Testis (tissue), 2 donors: ENCODE measurements around the gene GALNT17.

ENCODE experiments used
- POLR2A ChIP-seq: fragments of 450-650 bp; IDR thresholded peaks from one replicate; pipeline ENCODE4 v1.6.1; 2017; ENCODE audit warnings: antibody characterized with exemption, mild to moderate bottlenecking, moderate library complexity
- TF ChIP-seq, protein P1 (sequence below), 3 experiments: fragments of 450-650 bp in 2 of 3; fragments of 200-600 bp in 1 of 3; sonication (generic) in 1 of 3; IDR thresholded peaks; one replicate each; pipeline ENCODE4 v1.5.1; 2016 to 2019; ENCODE audit warnings: antibody characterized with exemption in 3 of 3, mild to moderate bottlenecking in 2 of 3, moderate library complexity in 1 of 3

DNA sequence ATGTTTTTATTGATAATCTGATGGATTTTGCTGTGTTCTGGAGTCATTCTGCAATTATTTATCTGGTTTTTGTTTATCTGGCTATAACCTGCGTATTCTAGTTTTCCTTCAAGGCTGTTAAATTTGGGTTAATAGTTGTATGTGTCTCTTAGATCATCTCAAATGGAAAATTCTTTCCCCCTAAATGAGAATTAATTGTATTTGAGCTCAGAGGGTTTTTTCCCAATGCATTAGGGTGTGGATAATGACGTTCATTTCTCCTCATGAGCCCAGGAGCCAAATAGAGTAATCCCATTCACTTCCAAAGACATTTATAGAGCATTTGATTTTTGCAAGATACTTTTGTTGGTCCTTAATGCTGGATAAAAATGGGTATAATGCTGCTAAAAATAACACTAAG lies 564.6 kb downstream of the GALNT17 start:
- no peak for TF ChIP-seq POLR2A
- TF ChIP-seq, protein P1, sequence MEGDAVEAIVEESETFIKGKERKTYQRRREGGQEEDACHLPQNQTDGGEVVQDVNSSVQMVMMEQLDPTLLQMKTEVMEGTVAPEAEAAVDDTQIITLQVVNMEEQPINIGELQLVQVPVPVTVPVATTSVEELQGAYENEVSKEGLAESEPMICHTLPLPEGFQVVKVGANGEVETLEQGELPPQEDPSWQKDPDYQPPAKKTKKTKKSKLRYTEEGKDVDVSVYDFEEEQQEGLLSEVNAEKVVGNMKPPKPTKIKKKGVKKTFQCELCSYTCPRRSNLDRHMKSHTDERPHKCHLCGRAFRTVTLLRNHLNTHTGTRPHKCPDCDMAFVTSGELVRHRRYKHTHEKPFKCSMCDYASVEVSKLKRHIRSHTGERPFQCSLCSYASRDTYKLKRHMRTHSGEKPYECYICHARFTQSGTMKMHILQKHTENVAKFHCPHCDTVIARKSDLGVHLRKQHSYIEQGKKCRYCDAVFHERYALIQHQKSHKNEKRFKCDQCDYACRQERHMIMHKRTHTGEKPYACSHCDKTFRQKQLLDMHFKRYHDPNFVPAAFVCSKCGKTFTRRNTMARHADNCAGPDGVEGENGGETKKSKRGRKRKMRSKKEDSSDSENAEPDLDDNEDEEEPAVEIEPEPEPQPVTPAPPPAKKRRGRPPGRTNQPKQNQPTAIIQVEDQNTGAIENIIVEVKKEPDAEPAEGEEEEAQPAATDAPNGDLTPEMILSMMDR (IDR thresholded peaks at IDR 0.05) = no peak
